ENCODE measurements around the gene COX5B.
"Not testable (repeated sequence)": the region's sequence is repeated elsewhere in the genome, so short reads cannot be mapped to it uniquely, and the experiment has no call there.

DNA sequence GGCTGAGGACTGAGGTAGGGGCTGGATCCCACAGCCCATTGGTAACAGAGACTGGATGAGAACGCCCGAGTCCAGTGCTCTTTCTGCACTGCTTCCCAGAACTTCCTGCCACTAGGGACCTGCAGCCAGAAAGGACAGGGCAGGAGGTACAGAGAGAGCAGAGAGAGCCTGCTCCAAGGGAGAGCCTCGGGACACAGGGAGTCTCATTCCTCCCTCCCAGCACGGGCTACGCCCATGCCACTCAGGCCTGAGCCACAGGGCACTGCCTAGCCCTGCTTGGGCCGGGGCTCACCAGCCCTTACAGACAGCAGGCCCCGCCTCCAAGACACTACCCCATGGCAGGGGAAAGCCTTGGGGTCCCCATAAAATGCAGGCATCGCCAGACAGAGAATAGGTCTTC, 30.1 kb upstream of the COX5B start:
- TF ChIP-seq EZH2phosphoT487 (IDR thresholded peaks at IDR 0.05; ENCODE audit: borderline replicate concordance) = not testable (repeated sequence)
- TF ChIP-seq, protein P1, sequence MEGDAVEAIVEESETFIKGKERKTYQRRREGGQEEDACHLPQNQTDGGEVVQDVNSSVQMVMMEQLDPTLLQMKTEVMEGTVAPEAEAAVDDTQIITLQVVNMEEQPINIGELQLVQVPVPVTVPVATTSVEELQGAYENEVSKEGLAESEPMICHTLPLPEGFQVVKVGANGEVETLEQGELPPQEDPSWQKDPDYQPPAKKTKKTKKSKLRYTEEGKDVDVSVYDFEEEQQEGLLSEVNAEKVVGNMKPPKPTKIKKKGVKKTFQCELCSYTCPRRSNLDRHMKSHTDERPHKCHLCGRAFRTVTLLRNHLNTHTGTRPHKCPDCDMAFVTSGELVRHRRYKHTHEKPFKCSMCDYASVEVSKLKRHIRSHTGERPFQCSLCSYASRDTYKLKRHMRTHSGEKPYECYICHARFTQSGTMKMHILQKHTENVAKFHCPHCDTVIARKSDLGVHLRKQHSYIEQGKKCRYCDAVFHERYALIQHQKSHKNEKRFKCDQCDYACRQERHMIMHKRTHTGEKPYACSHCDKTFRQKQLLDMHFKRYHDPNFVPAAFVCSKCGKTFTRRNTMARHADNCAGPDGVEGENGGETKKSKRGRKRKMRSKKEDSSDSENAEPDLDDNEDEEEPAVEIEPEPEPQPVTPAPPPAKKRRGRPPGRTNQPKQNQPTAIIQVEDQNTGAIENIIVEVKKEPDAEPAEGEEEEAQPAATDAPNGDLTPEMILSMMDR (conservative IDR thresholded peaks at IDR 0.05; ENCODE audit: low read length) = not testable (repeated sequence)

Measured in Loucy (cell line).